Caki2 (cell line): ENCODE measurements around the gene CDK5R1. TPM values are rescaled to one million over a fixed set of nuclear protein-coding genes. Genes with fewer than 3 reads are reported as not detected.

ENCODE experiments used
- DNase-seq: peaks from one replicate; pipeline ENCODE4 v3.0.0-alpha.2; 2015; ENCODE audit warnings: low read depth
- in situ Hi-C: cut with HindIII; loops from 2 replicates; pipeline ENCODE4 v1.10.0; 2016; ENCODE audit warnings: low sequenced_read_pairs, low pct_unique_long_range_greater_than_20kb, mixed read lengths
- total RNA-seq: library from RNA; depleted of rRNA; stranded (reverse); fragments of >200 nt; shearing (Covaris generic); gene quantifications from 2 replicates; pipeline ENCODE4 v1.2.3, GENCODE V29; 2014; ENCODE audit warnings: low replicate concordance

Gene CDK5R1
- total RNA-seq, 1 experiment from 2014 or later = 4.5 TPM

DNA sequence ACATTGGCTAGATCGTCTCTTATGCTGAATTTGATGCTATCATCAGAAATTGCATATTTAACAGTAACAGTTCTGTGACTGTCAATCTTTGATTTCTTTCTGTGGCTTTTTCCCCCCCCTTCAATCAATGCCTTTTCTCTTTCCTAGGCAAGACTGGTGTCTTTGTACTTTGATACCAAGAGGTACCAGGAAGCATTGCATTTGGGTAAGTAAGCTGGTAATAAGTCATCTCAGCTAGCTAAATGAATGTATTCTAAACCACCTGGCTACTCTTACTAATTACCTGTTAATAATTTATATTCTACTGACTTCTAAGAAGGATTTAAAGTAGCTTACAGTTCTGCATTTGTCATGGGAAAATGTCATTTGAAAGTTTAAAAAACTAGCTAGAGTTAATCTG, 22.4 kb upstream of the CDK5R1 start:
- no peak for DNase-seq
- in situ Hi-C loops = no loop called here

- in situ Hi-C loops = no loop called here
- no peak for DNase-seq
These were observed 18.8 kb upstream of the CDK5R1 start for GRCh38 chr17:32467949-32468348.

DNA sequence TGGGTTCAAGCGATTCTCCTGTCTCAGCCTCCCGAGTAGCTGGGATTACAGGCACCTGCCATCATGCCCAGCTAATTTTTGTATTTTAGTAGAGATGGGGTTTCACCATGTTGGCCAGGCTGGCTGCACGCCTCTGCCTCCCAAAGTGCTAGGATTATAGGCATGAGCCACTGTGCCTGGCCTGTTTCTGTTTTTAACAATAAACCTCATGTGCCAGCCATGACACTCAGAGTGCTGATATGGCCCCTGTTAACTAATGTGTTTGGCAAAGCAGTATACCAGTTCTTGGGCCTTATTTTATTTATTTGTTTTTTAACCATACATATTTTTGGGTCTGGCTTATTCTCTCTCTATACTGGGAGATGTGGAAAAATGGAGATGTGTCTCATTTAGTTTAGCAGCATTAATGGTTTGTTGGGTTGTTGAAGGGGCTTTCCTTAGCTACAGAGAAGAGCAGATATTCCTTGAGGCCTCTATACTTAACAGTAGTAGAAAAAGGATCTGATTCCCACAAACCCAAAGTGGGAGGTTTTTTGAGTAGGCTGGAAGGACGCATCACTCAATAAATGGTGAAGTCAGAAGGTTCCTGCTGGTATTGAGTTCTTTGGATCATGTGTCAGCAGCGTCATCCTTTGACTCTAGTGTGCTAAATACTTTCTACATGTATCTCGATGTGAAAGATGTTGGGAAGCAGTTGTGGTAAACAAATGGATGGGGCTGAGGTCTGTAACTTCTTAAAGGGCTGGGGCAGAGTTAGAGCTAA, 16.2 kb upstream of the CDK5R1 start:
- no peak for DNase-seq
- in situ Hi-C loops = no loop called here

DNA sequence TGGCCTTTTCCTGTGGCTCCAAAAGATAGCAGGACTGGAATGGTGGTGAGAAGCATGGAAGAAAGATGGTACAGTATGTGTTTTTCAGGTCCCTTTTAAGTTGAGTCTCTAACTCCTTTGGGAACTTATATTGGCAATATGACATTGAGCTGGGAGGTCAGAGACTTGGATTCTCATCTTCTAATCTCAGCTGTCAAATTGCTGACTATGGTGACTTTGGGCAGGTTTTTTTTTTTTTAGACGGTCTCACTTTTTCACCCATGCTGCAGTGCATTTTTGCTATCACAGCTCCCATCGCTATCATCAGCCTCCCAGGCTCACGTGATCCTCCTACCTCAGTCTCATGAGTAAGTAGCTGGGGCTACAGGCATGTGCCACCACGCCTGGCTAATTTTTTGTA, 15.1 kb upstream of the CDK5R1 start:
- DNase-seq = no peak
- in situ Hi-C loops = no loop called here

DNA sequence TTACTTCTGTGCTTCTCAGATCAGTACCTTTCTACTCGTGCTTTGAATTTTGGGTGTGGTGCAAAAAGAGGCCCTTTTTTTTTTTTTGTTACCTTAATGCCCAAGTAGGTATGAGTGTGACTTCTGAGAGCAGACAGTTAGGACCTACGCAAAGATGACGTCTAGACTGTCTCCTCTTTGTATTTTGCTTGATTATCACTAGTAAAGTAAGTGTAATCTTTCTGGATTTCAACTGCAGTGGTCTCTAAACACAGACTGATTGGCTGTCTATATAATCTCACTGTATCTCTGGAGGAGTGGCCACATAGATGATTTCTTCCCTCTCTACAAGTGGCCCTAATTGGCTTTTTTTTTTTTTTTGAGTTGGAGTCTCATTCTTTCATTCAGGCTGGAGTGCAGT, 11.5 kb upstream of the CDK5R1 start:
- no peak for DNase-seq
- in situ Hi-C loops = no loop called here

GRCh38 chr17:32477220-32477619, 9.6 kb upstream of the CDK5R1 start:
- DNase-seq = no peak
- in situ Hi-C loops = no loop called here

DNA sequence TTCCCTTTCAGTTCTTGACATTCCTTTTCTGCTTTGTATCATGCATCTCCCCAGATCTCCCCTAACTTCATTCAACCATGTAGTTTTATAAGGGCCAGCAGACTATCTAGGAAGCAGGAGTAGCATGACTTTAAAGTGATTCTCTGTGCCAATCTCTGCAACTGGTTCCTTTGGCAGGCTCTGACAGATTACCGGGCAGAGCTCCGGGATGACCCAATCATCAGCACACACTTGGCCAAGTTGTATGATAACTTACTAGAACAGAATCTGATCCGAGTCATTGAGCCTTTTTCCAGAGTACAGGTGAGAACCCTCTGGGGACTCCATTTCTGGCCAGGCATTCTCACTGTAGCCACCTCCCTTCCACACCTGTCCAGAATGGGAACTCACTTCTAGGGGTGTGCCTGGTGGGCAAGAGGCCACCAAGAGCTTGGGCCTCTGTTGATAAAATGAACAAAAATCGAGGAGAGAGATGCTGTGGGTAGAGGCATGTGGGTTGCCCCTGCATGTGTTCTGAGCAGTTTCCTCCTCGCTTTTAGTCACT, 7.6 kb upstream of the CDK5R1 start:
- DNase-seq = no peak
- in situ Hi-C loops = no loop called here

- DNase-seq = no peak
- in situ Hi-C loops = no loop called here
These were observed 5.6 kb upstream of the CDK5R1 start for GRCh38 chr17:32481193-32481592.

DNA sequence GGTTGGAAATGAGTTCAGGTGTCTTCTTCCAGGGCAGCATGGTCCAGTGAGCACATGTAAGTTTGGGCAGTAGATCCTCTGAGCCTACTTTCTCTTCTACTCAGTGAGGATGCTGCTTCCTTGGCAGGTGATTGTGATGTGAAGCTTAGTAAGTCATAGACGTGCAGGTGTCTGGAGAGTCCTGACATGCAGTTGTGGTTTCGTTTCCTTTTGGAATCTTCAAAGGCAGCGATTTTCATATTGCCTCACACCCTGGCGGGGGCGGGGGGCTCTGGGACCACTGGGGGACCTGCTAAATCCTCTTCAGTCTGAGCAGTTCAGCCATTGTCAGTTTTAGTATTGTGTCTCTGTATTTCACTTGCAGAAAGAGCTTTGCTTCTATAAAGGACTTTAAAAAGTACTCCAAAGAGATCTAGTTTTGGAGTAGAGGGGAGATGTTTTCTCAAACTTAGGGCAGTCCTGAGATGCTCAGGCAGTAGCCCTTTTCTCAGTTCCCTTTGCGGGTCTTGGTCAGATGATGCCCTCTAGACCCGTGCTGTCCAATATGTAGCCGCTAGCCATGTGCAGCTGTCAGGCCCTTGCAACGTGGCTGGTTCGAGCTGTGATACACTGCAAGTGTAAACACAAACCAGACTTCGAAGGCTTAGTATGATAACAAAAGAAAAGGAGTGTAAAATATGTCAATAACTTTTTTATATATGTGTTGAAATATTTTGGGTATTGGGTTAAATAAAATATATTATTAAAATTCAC, 4.0 kb upstream of the CDK5R1 start:
- DNase-seq = no peak
- in situ Hi-C loops = no loop called here

GRCh38 chr17:32483451-32484019, 3.3 kb upstream of the CDK5R1 start:
- peak; percentile 62 for DNase-seq
- in situ Hi-C loops = no loop called here

- no peak for DNase-seq
- in situ Hi-C loops = no loop called here
These were observed 2.7 kb upstream of the CDK5R1 start for GRCh38 chr17:32484041-32484461.

DNA sequence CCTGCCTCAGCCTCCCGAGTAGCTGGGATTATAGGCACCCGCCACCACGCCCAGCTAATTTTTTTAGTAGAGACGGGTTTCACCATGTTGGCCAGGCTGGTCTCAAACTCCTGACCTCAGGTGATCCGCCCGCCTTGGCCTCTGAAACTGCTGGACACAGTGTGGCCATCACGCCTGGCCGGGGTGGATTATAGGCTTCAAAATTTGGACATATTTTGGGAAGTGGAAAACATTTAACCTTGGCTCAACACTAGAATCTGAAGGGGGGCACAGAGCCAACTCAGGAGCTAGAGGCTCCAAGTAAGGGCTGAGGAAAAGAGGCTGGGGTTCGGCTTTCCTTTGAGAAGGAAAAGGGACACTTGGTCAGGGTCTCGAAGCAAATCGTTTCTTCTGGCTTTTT, 2.2 kb upstream of the CDK5R1 start:
- DNase-seq = no peak
- in situ Hi-C loops = no loop called here

DNA sequence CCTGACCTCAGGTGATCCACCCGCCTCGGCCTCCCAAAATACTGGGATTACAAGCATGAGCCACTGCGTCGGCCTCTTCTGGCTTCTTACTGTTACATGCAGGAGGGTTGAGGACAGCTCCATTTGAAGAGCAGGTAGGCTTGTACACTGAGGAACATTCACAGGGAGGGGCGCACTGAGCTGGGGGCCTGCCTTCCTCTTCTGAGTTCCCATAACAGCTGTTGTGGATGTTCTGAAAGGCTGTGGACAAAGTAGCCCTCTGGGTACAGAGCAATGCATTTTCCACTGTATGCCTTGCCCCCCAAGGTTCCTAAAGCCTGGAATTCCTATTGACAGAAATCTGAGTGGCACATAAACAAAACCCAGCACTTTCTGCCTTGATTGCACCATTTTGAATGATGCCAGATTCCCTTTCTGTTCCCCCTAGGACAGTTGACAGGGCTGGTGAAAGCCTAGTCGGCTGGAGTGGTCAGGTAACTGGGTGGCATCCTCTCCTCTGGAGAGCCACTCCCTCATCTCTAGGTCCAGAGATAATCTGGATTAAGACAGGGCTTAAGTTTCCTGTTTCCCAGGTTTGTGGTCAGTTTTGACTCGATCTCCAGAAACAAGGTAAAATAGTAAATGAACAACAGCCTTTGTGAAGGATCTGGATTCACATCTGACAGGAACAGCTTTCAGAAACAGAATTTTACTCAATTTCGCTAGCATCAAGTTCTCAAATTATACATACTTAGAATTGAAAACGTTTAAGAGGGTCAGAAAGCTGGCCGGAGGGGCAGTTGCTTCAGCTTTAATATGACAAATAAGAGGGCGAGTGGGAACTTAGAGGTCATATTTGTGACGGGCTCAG, 1.3 kb upstream of the CDK5R1 start:
- no peak for DNase-seq
- in situ Hi-C loops = no loop called here

- peak; percentile 80 for DNase-seq
These were observed 587 bp upstream of the CDK5R1 start for GRCh38 chr17:32486111-32486700.

GRCh38 chr17:32487473-32488176, 832 bp downstream of the CDK5R1 start:
- DNase-seq = peak; percentile 18
- in situ Hi-C loops = no loop called here

More at GRCh38 chr17:32486111-32486700, 587 bp upstream of the CDK5R1 start:
- in situ Hi-C loops = no loop called here

- in situ Hi-C loops = no loop called here
These were observed 1.4 kb downstream of the CDK5R1 start for GRCh38 chr17:32488177-32488542.

GRCh38 chr17:32488604-32489180, 1.9 kb downstream of the CDK5R1 start:
- DNase-seq = no peak
- in situ Hi-C loops = no loop called here

More at GRCh38 chr17:32488177-32488542, 1.4 kb downstream of the CDK5R1 start:
- DNase-seq = no peak
